Endothelial cell (in vitro differentiated cells): ENCODE results near the gene IFITM2. TPM values are rescaled to one million over a fixed set of nuclear protein-coding genes. Genes with fewer than 3 reads are reported as not detected.
"Not testable (repeated sequence)": the region's sequence is repeated elsewhere in the genome, so short reads cannot be mapped to it uniquely, and the experiment has no call there.

Experiments used
- DNase-seq: peaks from one replicate; pipeline ENCODE4 v3.0.0; 2021; ENCODE audit warnings: low spot score
- H3K27ac Mint-ChIP-seq: one replicate; pipeline ENCODE4 v1.8.0; 2021; ENCODE audit warnings: mixed read lengths, inconsistent platforms; ENCODE audit not compliant: unreplicated experiment
- H3K27me3 Mint-ChIP-seq: one replicate; pipeline ENCODE4 v1.8.0; 2021; ENCODE audit warnings: mild to moderate bottlenecking, moderate library complexity, mixed read lengths, inconsistent platforms; ENCODE audit not compliant: unreplicated experiment
- H3K36me3 Mint-ChIP-seq: one replicate; pipeline ENCODE4 v1.8.0; 2021; ENCODE audit warnings: mild to moderate bottlenecking, low read depth, mixed read lengths, inconsistent platforms; ENCODE audit not compliant: unreplicated experiment
- H3K4me1 Mint-ChIP-seq: one replicate; pipeline ENCODE4 v1.8.0; 2021; ENCODE audit warnings: mild to moderate bottlenecking, mixed read lengths, inconsistent platforms; ENCODE audit not compliant: unreplicated experiment
- H3K4me3 Mint-ChIP-seq: one replicate; pipeline ENCODE4 v1.8.0; 2021; ENCODE audit warnings: mild to moderate bottlenecking, mixed read lengths, inconsistent platforms; ENCODE audit not compliant: unreplicated experiment
- H3K9me3 Mint-ChIP-seq: one replicate; pipeline ENCODE4 v1.8.0; 2021; ENCODE audit warnings: mixed read lengths, inconsistent platforms; ENCODE audit not compliant: unreplicated experiment
- CTCF ChIP-seq: fragments of 200-600 bp; sonication (generic); IDR thresholded peaks from one replicate; pipeline ENCODE4 v1.5.0; 2021; ENCODE audit warnings: antibody characterized with exemption; ENCODE audit not compliant: unreplicated experiment
- total RNA-seq: library from RNA; stranded (reverse); fragmentation: NEBNext Ultra II Directional; extraction: Animal tissue kit (Norgen Biotek cat#: 25700); gene quantifications from one replicate; pipeline ENCODE4 v1.2.1, GENCODE V29; 2021; ENCODE audit not compliant: unreplicated experiment

The IFITM2 gene
- total RNA-seq, 1 donor from 2014 or later: 205 TPM

GRCh38 chr11:324156-324555 lies 16.5 kb downstream of the IFITM2 start:
- H3K9me3 Mint-ChIP-seq: no peaks in the 10 kb centered on the region
- no peak for DNase-seq
- peaks cover 3% of the 10 kb centered on the region for H3K36me3 Mint-ChIP-seq
- no peak overlapping the region for H3K27ac Mint-ChIP-seq
- H3K4me3 Mint-ChIP-seq: no peak overlapping the region
- peaks cover 43% of the 10 kb centered on the region for H3K4me1 Mint-ChIP-seq
- no peak for TF ChIP-seq CTCF
- peaks cover 5% of the 10 kb centered on the region for H3K27me3 Mint-ChIP-seq

- not testable (repeated sequence) for H3K9me3 Mint-ChIP-seq, H3K36me3 Mint-ChIP-seq, DNase-seq, H3K27me3 Mint-ChIP-seq
- H3K4me1 Mint-ChIP-seq: peaks cover 46% of the 10 kb centered on the region
- peak overlapping the region; percentile 57 for H3K4me3 Mint-ChIP-seq
- H3K27ac Mint-ChIP-seq: peak overlapping the region; percentile 74
Measured at GRCh38 chr11:324593-325517, 17.2 kb downstream of the IFITM2 start.

- DNase-seq: no peak
- H3K36me3 Mint-ChIP-seq: no peaks in the 10 kb centered on the region
- H3K4me3 Mint-ChIP-seq: peak overlapping the region; percentile 11
- H3K9me3 Mint-ChIP-seq: no peaks in the 10 kb centered on the region
- H3K27me3 Mint-ChIP-seq: no peaks in the 10 kb centered on the region
- H3K27ac Mint-ChIP-seq: peak overlapping the region; percentile 40
- peaks cover 38% of the 10 kb centered on the region for H3K4me1 Mint-ChIP-seq
- no peak for TF ChIP-seq CTCF
Measured at GRCh38 chr11:325796-326591, 18.4 kb downstream of the IFITM2 start.

GRCh38 chr11:326592-326841 lies 18.9 kb downstream of the IFITM2 start:
- Mint-ChIP-seq H3K27ac (peak overlapping the region; percentile 87), H3K27me3 (no peaks in the 10 kb centered on the region), H3K4me1 (peaks cover 38% of the 10 kb centered on the region), H3K9me3 (no peaks in the 10 kb centered on the region), H3K4me3 (no peak overlapping the region), H3K36me3 (no peaks in the 10 kb centered on the region)
- no peak for TF ChIP-seq CTCF
- DNase-seq: no peak

GRCh38 chr11:326842-327580 lies 19.4 kb downstream of the IFITM2 start:
- Mint-ChIP-seq H3K4me3 (no peak overlapping the region), H3K4me1 (peaks cover 38% of the 10 kb centered on the region), H3K27me3 (no peaks in the 10 kb centered on the region), H3K9me3 (no peaks in the 10 kb centered on the region), H3K36me3 (no peaks in the 10 kb centered on the region), H3K27ac (peak overlapping the region; percentile 94)
- DNase-seq: peak; percentile 56
- TF ChIP-seq CTCF: no peak
